Adrenal gland (tissue), 12 donors: ENCODE measurements around the gene PLD4. TPM values are rescaled to one million over a fixed set of nuclear protein-coding genes. Genes with fewer than 3 reads are reported as not detected.

ENCODE experiments used
- DNase-seq, 7 donors: peaks; one replicate each; pipeline ENCODE4 v3.0.0-alpha.2; 2019 to 2020
- H3K27ac ChIP-seq, 5 donors: fragments of 200-600 bp; sonication (generic) in 4 of 5; 1 replicate in 3 of 5; 2 replicates in 2 of 5; pipeline versions ENCODE4 v1.5.1 to v1.8.0; 2016 to 2020; ENCODE audit warnings: mild to moderate bottlenecking in 1 of 5
- H3K27me3 ChIP-seq: fragments of 200-600 bp; 2 replicates; pipeline ENCODE4 v1.8.0; 2021
- H3K36me3 ChIP-seq, 2 donors: fragments of 200-600 bp; replicated peaks in 1 of 2; 1 replicate in 1 of 2; 2 replicates in 1 of 2; pipeline versions ENCODE4 v1.5.1 to v1.8.0; 2018 to 2022
- H3K4me1 ChIP-seq, 2 donors: fragments of 200-600 bp; replicated peaks in 1 of 2; 1 replicate in 1 of 2; 2 replicates in 1 of 2; pipeline versions ENCODE4 v1.5.1 to v1.8.0; 2018 to 2021
- H3K4me3 ChIP-seq, 4 donors: fragments of 200-600 bp; sonication (generic) in 3 of 4; one replicate each; pipeline ENCODE4 v1.5.1; 2016 to 2018
- H3K9me3 ChIP-seq, 3 donors: fragments of 200-600 bp; sonication (generic) in 1 of 3; replicated peaks in 1 of 3; 1 replicate in 2 of 3; 2 replicates in 1 of 3; pipeline versions ENCODE4 v1.5.1 to v1.8.0; 2016 to 2021
- POLR2A ChIP-seq, 2 donors: fragments of 450-650 bp; IDR thresholded peaks; one replicate each; pipeline ENCODE4 v1.6.1; 2017; ENCODE audit warnings: antibody characterized with exemption in 2 of 2, mild to moderate bottlenecking in 2 of 2, moderate library complexity in 1 of 2
- WGBS, 4 donors: extraction: QIAGEN DNeasy Blood & Tissue Kit in 2 of 4; methylation state at CpG; one replicate each; pipeline versions ENCODE4 v1.1.5 to v1.1.7; 2013 to 2017; 5-methylcytosine and 5-hydroxymethylcytosine counted together
- intact Hi-C, 2 donors: fragments of 100-400 bp; cut with DNase I; formaldehyde crosslinking; loops; one replicate each; pipeline versions ENCODE4 v1.14.1 to v1.15.0; 2022 to 2023
- polyA plus RNA-seq, 3 donors: library from polyadenylated mRNA; stranded (reverse); fragments of 200-250 nt in 2 of 3; fragments of 350-450 nt in 1 of 3; fragmentation: Illumina TruSeq in 1 of 3; extraction: RNeasy Lipid Tissue Mini Kit (QIAGEN cat#74804) in 1 of 3; gene quantifications; one replicate each; pipeline ENCODE4 v1.2.3, GENCODE V29; 2013 to 2014
- total RNA-seq, 9 donors: library from RNA; depleted of rRNA in 4 of 9; stranded (reverse); fragments of >200 nt in 4 of 9; fragments of 120-200 nt in 1 of 9; fragmentation: NEBNext Ultra II Directional in 1 of 9; extraction: Animal tissue kit (Norgen Biotek cat#: 25700) in 1 of 9; gene quantifications; one replicate each; pipeline versions ENCODE4 v1.1.0 to v1.2.4, GENCODE V29; 2013 to 2023
- TF ChIP-seq, protein P1 (sequence below), 6 experiments: fragments of 450-650 bp in 4 of 6; fragments of 200-600 bp in 2 of 6; sonication (generic) in 1 of 6; IDR thresholded peaks; 1 replicate in 5 of 6; 2 replicates in 1 of 6; pipeline versions ENCODE4 v1.5.1 to v1.8.0; 2016 to 2021; ENCODE audit warnings: antibody characterized with exemption in 6 of 6, mild to moderate bottlenecking in 2 of 6, moderate library complexity in 1 of 6
- donor health status: healthy with polysubstance abuse.
- donor health status: Bipolar disorder and iron deficiency.
- donor health status: DM: yes; HTN: yes; CAD: no.
- donor health status: DM: no; HTN: no; CAD: no.
- donor health status: DM: no; HTN: no; CAD: no.
- donor health status: DM: yes; HTN: yes; CAD: no.

The PLD4 gene
- total and polyA plus RNA-seq, 12 donors = 0.30 to 1.9 (median 0.55) TPM; not detected in 3

DNA sequence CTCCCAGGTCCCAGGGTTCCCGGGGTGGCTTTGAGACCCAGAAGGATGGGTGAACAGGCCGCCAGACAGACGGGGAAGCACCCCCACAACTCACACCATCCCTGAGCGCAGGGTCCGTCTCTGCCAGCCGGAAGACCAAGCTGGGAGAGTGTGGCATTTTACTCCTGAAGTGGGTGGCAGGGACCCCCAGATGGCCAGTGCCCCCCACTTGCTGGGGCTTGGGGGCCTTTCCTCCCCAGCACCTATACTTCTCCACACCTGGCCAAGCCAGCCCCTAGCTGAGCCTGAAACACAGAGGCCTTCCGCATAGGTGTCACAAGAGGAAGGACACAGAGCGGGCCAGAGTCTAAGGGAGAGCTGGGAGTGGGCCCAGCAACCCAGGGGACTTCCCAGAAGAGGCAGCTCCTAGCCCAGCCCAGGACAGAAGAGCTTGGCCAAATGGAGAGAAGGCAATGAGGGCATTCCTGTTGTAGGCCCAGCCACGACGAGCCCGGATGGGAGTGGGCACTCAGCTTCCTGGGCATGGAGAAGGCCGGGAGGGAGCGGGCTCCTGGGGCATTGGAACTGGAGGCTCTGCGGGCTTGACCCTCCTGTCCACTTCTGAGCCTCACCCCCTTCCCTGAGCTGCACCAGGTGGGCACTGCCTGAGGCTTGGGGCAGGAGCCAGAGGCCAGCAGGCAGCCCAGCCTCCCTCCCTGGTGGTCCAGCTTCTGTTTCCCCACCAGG lies 50.1 kb downstream of the PLD4 start:
- TF ChIP-seq, protein P1, sequence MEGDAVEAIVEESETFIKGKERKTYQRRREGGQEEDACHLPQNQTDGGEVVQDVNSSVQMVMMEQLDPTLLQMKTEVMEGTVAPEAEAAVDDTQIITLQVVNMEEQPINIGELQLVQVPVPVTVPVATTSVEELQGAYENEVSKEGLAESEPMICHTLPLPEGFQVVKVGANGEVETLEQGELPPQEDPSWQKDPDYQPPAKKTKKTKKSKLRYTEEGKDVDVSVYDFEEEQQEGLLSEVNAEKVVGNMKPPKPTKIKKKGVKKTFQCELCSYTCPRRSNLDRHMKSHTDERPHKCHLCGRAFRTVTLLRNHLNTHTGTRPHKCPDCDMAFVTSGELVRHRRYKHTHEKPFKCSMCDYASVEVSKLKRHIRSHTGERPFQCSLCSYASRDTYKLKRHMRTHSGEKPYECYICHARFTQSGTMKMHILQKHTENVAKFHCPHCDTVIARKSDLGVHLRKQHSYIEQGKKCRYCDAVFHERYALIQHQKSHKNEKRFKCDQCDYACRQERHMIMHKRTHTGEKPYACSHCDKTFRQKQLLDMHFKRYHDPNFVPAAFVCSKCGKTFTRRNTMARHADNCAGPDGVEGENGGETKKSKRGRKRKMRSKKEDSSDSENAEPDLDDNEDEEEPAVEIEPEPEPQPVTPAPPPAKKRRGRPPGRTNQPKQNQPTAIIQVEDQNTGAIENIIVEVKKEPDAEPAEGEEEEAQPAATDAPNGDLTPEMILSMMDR (IDR thresholded peaks at IDR 0.05) = no peak
- no peak for TF ChIP-seq POLR2A (IDR thresholded peaks at IDR 0.05)
- no peak overlapping the region for H3K27ac ChIP-seq
- whole genome bisulfite sequencing, 4 donors = 91 to 97% (median 93%) methylated on average over 7 to 14 of the region's 14 CpGs
- no peak overlapping the region for H3K4me3 ChIP-seq
- DNase-seq = no peak
- H3K9me3 ChIP-seq = no peaks in the 10 kb centered on the region
- H3K4me1 ChIP-seq = peaks cover 20 to 37% of the 10 kb centered on the region in 2 donors
- no peaks in the 10 kb centered on the region for H3K27me3 ChIP-seq
- intact Hi-C loops = loop anchor here (5.0 kb wide), 2 partner anchors 43 to 72 kb away; no protein-coding TSS in a partner anchor
- H3K36me3 ChIP-seq = no peaks in the 10 kb centered on the region

DNA sequence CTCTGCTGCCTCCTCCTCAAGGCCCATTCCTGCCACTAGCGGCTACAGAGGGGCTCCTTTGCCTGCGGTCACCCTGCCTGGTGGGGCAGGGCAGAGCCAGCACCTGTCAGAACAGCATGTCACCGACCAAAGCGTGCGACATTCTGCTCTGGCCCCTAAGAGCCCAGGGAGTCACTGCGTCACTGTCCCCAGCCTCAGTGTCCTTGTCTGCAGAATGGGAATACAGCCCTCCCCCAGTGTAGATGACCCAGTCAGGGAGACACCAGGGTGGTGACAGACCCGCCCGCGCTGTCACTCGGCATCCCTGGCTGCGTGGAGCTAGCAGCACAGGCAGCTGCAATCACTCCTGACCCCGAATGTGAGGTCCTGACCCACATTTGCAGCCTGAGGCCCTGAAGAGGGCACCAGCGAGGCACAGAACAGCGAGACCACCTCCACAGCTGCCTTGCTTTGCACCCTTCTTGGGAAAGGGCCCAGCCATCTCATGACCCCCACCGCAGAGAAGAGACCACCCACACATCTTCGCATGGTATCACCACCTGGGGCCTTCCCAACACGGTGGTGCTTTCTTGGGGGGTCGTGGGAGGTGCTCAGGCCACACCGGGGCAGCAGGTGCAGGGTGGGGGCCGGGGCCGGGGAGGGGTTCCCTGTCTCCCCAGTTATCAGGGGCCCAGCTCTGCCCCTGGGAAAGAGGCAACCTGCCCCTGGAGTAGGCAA lies 51.0 kb downstream of the PLD4 start:
- no peak for TF ChIP-seq POLR2A (IDR thresholded peaks at IDR 0.05)
- TF ChIP-seq, protein P1 (IDR thresholded peaks at IDR 0.05) = no peak
- 39 to 53% (median 49%) methylated on average over 11 to 21 of the region's 21 CpGs for WGBS, 4 donors
- H3K36me3 ChIP-seq = no peaks in the 10 kb centered on the region
- peaks cover 20 to 41% of the 10 kb centered on the region in 2 donors for H3K4me1 ChIP-seq
- H3K27me3 ChIP-seq = no peaks in the 10 kb centered on the region
- intact Hi-C loops = loop anchor here (2.0 to 5.0 kb wide), 2 partner anchors 71 to 72 kb away; no protein-coding TSS in a partner anchor
- no peaks in the 10 kb centered on the region for H3K9me3 ChIP-seq
- H3K4me3 ChIP-seq = no peak overlapping the region
- peak in 1 of 7 donors; percentile 22 for DNase-seq
- H3K27ac ChIP-seq = no peak overlapping the region

DNA sequence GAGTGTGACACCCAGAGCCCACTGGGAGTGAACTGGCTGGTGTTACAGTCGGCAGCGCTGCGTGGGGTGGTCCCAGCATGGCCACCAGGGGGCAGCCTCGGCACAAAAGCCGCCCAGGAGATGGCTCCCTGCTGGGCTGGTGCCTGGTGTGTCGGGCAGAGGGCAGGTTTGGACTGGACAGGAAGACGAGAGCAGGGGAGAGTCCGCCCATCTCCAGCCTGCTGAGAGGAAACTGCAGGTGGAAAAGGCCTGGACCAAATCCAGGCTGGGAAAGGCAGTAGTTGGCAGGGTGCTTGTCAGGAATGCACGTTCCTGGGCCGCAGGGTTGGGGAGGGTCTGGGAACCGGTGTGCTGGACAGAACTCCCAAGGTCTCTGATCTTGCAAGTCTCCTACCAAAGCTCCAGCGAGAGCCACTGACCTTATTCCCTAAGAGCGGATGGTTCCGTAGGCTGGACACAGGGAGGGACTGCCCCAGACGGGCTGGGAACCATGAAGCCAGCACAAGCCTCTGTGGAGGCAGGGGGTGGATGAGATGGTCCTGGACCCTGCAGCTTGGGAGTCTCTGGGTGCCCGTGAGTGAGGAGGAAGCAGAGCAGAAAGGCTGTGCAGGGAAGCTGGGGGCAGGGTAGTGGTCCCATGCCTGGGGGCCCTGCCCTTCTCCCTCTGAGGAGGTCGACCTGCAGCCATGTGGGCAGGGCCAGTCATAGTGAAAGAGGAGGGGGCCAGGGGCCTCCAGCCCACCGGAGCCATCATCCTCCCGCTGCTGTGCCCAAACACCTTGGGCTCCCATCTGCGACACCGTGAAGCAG lies 51.7 kb downstream of the PLD4 start:
- TF ChIP-seq POLR2A (IDR thresholded peaks at IDR 0.05) = no peak
- TF ChIP-seq, protein P1 (IDR thresholded peaks at IDR 0.05) = peak; percentile 93 to 98 (median 96)
- no peaks in the 10 kb centered on the region for H3K36me3 ChIP-seq
- 31 to 49% (median 32%) methylated on average over 10 to 21 of the region's 21 CpGs for WGBS, 4 donors
- no peaks in the 10 kb centered on the region for H3K9me3 ChIP-seq
- peaks cover 20 to 41% of the 10 kb centered on the region in 2 donors for H3K4me1 ChIP-seq
- no peak overlapping the region for H3K27ac ChIP-seq
- intact Hi-C loops = loop anchor here (2.0 to 5.0 kb wide), 2 partner anchors 70 to 71 kb away; no protein-coding TSS in a partner anchor
- H3K27me3 ChIP-seq = no peaks in the 10 kb centered on the region
- peak; percentile 86 to 94 (median 90) for DNase-seq
- no peak overlapping the region for H3K4me3 ChIP-seq
